NCI-H1694 (cell line): ENCODE measurements around the gene NEURL1.

Experiments used
- DNase-seq: peaks from one replicate; lab custom pipeline; 2025; lab: John Stamatoyannopoulos, UW

NEURL1 gene, protein sequence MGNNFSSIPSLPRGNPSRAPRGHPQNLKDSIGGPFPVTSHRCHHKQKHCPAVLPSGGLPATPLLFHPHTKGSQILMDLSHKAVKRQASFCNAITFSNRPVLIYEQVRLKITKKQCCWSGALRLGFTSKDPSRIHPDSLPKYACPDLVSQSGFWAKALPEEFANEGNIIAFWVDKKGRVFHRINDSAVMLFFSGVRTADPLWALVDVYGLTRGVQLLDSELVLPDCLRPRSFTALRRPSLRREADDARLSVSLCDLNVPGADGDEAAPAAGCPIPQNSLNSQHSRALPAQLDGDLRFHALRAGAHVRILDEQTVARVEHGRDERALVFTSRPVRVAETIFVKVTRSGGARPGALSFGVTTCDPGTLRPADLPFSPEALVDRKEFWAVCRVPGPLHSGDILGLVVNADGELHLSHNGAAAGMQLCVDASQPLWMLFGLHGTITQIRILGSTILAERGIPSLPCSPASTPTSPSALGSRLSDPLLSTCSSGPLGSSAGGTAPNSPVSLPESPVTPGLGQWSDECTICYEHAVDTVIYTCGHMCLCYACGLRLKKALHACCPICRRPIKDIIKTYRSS

DNA sequence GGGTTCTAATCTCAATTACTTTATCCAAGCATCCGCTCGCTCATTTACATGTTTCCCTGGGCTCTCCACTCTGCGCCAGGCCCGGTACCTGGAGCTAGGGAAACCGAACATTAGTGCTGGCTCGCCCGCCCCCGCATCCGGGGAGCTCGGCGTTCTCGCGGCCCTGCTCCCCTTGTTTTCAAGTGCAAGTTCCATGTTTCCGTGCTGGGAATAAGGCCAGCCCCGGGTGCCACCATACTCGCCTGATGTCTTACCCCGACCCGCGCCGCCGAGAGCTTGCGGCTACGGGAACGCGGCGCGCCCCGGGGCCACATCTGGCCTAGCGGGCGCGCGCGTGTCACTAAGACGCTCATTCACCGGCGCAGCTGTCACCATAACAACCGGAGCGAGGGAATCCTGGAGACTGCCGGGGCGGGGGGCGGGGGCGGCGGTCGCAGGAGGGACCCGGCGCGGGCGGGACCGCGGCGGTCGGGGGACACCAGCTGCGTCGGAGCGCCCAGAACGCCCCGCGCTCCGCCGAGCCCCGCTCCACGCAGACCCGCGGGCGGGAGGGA, at the start of gene NEURL1:
TSS of gene NEURL1 (plus strand) at position 344 of the 554 bp plus-strand sequence. CDS start 683 bp downstream, outside the sequence.
- no peak for DNase-seq

DNA sequence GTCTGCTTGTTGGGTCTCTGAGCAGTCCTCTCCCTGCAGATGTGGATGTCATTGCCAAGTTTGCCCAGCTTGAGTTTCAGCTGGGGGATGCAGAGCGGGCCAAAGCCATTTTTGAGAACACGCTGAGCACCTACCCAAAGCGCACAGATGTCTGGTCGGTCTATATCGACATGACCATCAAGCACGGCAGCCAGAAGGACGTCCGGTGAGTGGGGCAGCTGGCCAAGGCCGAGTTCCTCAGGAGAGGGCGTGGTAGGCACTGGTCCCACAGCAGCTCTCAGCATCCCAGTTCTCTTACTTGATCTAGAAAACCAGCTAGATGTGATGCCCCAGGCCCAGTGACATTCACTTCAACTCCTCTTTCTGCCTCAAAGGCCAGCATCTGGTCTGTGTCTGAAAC, 49.0 kb upstream of the NEURL1 start:
- DNase-seq, result no peak

DNA sequence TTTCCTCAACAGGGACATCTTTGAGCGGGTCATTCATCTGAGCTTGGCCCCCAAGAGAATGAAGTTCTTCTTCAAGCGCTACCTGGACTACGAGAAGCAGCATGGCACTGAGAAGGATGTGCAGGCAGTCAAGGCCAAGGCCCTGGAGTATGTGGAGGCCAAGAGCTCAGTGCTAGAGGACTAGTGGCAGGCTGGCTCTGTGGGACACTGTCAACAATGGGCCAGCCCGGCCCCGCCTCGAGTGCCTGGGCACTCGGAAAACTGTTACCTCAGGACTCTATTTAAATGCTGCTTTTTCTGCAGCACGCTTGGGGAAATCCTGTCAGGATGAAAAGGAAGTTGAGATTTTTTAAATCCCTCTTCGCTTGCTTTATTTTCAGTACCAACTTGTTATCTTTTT, 48.1 kb upstream of the NEURL1 start:
- DNase-seq, result no peak

DNA sequence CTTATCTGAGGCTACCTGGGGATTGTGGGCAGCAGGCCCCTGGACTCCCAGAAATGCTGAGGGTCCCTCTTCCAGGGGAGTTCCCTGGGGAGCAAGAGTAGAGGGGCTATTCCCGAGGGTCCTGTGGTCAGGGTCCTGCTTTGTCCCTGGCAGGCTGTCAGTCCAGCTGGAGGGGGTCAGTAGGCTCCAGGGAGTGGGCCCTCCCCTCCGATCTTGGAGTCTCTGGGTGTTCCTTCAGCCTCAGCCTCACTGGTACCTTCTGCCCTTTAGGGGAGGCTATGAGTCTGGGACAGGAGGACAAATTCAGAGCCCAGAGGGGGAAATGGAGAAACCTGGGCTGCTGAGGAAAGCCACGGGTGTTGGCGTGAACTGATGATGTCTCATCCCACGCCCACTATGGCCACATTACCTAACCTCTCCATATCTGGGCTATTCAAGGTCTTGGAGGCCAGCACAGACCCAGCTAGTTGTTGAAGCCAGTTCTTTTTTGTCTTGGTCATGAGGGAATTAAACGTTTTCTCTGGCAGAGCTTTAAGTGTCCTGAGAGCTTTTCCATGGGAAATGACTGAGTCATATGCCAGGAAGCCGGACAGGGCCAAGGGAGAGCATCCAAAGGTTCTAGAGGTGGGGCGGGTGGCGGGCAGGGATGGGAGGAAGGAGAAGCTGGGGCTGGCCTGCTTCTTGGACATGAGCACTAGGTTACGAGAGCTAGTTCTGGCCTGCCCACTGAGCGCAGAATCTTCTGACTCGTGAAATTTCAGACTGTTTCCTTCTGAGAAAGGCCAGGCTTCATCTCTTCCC, 47.5 kb upstream of the NEURL1 start:
- DNase-seq, result no peak

DNA sequence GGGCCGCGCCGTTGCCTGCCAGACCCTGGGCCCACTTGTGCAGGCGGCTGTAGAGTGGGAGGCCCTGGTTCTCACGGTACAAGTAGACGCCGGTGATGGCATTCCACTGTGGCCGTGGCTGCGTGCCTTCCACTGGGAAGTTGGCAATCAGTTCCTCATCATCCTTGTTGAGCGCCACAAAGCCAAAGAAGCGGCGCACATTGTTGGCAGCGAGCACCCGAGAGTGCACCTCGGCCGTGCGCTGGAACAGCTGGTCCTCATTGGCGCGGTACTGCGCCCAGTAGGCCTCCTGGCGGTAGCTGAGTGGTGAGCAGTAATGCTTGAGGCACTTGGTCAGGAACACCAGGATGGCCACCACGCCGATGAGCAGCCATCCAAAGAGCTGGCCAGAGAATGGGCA, 46.3 kb upstream of the NEURL1 start:
- no peak for DNase-seq

DNA sequence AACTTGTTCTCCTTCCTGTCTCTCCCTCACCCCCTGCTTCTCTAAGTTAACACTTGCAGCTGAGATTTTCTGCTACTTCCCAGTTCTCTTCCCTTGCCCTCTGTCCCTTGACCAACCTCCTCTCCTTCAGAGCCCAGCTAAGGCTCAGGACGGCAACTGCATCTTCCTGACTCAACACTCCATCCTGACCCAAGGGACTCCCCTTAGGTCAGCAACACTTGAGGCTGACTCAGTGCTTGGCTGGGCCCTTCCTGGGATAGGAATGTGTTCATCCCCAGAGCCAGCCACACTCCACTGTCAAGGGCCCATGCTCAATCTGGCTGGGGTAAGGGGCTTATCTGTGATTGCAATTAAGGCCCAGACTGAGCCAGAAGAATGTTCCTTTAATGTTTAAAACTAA, 44.8 kb upstream of the NEURL1 start:
- no peak for DNase-seq

DNA sequence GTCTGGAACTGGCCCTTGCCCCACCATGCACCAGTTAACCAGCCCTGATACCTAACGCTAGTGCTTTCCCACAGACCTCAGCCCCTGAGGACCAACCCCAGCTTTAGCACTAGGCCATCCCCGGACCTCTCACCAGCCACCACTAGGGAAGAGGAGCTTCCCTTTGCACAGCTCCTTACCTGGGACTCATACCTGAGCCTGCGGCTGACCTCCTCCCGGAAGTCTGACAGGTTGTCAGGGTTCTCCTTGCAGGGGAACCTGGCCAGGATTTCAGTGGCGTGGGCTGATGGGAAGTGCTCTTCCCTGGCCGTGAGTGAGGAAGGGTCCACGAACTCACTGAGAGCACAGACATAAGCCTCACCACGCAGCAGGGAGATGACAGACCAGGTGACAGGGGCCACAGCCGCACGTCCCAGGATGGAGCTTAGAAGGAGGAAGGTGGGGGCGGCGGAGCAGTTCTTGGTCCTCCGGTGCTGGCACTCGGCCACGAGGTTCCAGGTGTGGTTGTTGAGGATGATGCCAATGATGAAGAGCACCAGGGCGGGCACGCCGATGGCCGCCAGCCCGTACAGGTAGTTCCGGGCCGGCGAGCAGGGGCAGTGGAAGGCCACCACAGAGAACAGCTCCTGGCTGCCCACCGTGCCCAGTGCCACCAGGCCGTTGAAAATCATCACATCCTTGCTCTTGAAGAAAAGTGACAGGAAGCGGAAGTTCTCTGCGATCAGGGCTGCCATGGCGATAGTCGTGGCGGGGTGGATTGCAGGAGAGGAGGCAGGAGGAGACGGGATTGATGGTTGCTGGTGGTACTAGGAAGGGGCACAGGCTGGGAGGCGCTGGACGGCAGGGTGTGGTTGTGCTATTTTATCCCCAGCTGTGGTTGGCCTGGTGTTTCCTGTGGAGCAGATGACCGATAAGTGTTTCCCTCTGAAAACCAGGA, 44.0 kb upstream of the NEURL1 start:
- no peak for DNase-seq

DNA sequence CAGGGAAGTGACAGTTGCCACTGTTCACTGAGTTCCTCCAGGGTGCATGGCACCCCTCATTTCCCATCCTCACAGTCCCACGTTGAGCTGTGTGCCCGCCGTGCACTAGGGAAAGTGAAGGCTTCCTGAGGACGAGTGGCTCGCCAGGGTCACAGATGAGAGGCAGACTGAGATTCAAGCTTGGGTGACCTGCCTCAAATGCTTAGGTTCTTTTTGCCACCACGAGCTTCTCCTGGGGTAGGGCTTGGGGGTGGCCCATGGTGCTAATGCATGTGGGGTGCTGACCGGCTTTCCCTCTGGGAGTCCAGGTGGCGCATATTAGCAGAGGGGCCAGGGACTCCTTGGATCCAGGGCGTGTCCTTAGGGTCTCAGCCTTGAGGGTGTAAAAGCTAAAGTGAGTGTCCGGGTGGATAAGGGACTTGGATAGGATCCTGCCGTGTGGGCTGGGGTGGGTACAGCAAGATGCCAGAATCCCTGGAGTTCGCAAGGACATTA, 43.3 kb upstream of the NEURL1 start:
- no peak for DNase-seq

DNA sequence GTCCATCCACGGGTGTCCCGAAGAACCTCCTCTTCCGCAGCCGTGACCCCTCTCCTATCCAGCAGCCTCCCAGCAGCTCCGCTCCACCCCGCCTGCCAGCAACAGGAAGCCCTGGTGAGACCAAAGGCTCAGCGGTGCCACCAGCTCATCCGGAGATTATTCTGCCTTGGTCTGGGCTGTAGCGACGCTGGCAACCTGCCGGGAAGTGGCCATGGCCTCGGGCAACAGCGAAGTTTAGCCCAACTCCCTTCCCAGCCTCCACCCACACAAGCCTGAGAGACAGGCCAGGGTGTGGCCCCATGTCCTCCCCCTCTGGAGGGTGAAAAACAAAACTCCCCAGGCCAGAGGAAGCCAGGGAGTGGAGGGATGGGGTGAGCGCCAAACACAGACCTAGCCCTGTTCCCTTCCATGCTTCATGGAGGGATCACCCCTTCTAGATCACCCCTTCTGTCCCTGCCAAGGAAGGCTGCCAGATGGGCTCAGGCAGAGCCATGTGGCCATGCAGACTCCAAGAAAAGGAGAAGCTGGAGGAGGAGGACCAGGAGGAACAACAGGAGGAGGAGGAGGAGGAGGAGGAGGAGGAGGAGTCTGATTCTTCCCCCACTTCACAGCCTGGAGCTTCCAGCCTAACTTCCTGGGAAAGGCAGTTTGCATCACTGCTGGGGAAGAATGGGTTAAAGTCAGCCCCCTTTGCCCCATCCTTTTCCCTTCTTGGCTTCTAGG, 42.3 kb upstream of the NEURL1 start:
- DNase-seq, result no peak

DNA sequence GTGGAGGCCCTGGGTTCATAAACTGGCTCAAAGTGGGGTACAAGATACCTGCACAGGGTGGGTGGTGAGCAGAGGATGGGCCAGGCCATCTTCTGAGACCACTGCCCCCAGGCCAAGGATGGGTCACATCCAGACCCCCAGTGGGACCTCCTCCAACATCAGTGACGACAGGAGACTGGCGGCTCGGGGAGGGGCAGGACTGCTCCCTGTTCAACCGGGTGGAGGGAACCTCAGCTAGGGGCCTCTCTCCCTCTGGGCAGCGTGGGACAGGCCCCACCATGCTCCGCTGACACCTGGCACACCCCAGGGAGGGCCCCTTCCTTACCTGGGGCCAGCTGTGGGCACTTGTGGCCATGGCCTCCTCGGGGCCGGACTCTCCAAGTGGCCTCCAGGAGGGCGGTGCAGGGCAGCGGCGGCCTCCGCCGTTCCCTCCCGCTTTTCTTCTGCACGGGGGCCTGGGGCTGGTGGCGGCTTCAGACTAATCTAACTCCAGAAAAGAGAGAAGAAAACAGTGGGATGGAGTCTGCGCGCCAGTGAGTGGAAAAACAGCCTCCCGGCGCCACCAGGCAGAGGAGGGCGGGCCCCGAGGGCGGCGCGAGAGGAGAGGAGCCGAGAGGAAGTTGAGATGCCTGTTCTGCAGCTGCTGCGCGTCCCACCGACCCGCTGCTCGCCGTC, 41.5 kb upstream of the NEURL1 start, which contains the start of gene CALHM2:
TSS of gene CALHM2 (minus strand) at position 540 of the 675 bp plus-strand sequence. CDS start 2,429 bp downstream, outside the sequence.
- no peak for DNase-seq

DNA sequence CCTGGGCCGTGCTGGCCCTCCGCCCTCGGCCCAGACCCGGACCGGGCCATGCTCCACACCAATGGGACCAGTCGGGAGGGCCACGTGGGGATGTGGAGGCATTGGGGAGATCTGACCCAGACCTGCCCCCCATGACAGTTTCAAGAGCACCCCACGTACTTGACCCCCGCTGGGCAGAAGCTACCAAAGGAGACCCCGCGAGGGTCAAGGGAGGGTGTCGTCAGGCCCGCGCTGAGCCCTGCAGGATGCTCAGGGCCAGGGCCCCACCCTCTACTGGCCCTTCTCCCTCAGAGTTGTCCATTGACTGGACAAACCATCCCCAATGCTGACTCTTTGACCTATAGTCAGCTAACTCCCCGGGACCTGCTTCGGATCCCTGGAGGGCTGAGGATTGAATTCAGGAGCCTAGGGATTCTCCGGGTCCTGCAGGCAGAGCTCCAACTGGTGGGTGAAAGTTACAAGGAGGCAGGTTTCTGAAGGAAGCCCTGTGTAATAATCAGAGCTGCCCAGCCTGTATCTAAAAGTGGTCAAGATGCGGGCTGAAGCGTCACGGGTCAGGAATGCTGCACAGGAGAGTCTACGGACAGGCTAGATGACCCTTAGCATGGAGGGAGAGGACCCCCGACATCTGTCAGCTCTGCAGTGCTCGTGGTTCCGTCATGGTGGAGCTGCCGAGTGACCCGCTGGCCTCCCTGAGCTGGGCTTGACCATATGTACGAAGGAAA, 40.8 kb upstream of the NEURL1 start:
- DNase-seq, result no peak

DNA sequence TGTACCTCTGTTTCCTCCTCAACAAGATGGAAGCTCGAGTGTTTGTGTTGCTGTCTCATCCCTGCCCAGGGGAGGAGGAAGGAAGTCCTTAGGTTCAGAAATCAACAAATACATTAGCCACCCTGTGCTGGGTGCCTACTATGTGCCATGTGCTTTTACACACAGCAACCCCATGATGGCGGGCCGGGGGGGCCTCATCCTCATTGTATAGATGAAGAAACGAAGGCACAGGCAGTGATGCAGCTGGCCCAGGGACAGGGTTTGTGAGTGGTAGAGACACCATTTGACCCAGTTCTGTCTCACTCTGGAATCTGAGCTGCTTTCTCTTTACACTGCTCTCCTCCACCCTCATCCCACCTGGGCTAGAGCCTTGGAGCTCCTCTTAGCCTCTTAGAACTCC, 39.5 kb upstream of the NEURL1 start:
- no peak for DNase-seq

DNA sequence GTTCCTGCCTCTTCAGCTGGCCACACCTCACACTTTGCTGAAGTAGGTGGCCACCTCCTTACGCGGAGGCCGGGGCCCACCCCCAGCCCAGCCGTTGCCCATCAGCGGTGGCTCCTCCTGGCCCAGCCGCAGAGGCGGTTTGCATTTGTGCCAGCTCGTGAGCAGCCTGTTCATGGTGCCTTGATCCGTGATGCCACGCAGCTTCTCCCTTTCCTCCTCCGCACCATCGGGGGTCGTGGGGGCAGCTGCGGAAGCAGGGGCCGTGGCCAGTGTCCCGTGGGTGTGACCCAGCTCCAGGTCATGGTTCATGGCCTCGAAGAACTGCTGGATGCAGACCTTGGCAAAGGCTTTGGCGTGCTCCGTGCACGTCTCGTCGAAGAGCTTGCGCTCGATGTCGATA, 38.3 kb upstream of the NEURL1 start:
- no peak for DNase-seq

DNA sequence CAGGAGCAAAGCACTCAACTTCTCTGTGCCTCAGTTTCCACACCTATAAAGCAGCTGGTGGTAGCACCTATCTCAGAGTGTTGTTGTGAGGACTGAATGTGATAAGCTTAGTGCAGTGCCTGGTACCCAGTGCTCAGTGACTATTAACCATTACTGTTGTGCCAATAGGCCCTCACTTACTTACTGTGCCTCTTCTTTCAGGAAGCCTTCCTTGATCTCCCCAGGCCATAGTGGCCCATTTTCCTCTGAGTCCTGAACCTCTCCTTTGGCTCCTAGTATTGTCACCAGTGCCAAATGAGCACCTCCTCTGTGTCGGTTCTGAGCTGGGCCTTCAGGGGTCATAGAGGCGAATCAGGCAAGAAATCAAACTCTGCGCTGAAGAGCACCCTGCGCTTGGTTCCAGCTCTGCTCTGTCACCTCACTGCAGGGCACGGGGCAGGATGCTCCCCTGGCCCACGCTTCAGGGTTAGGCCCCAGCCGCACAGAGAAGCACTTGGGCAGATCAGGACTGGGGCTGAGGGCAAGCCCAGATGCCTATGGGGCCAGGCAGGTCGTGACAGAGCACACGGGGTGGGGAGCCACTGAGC, 37.3 kb upstream of the NEURL1 start:
- no peak for DNase-seq

DNA sequence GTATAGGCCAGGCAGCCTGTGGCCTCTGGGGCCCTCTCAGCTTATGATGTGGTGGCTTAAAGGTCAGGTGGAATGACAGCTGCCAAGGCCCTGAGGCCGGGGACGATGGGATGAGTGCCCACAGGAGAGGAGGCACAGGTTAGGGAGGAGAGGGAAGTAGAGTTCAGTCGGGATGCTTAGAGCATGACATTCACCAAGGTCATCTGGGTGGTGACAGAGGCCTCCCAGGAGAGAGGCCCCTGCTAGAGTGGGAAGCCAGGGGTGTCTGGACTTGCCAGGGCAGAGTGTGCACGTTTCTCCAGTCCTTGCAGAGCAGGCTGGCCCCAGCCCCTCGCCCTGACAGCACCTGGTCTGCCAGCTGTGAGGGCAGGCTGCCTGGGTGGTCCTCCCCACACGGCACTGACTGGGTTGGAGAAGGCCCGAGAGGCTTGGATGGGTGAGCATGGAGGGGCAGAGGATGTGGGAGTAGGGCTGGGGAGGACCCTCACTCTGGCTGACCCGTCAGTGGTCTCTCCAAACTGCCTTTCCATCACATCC, 36.3 kb upstream of the NEURL1 start:
- DNase-seq, result no peak

DNA sequence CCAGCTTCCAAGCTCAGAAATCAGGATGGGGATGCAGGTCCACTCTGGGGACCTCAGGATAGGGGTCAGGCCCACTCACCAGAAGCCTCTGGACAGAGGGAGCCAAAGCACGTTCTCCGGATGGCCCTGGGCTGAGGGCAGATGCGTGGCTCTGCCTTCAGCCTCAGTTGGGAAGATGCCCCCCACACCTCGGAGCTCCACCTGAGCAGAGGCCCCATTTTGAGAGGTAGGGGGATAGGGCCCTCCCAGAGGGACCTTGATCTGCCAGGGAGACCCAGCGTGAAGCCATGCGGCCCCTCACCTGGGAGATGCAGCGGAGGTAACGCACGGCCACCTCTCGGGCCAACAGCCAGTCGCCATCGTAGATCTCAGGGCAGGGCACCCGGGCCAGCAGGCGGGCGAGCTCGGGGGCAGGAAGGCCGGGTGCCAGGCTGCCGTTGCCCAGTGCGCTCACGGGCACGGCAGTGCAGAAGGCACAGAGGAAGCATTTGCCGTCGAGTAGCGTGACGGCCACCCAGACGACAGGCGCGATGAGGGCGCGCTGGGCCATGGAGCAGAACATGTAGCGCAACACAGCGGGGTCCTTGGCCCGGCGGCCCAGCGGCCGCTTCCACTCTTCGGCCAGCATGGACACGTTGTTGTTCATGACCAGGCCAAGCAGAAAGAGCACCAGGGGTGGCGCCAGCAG, 35.5 kb upstream of the NEURL1 start:
- DNase-seq, result no peak

DNA sequence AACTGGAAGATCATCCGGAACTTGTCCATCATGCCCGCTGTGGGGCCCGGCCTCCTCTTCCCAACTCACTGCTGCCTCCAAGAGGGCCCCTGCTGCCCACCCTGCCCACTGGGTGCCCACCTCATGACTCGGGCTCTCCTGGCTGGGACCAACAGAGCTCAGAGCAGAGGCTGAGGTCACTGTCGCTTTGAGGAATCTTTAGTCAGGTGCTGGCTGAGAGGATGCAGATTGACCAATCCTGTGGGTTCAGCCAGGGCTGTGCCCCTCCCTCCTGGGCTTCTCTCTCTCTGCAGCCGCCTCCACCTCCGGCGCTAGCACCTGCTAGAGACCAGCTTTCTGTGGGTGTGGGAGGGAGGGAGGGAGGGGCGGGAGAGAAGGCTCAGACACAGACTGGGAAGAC, 34.8 kb upstream of the NEURL1 start, which contains the start of gene CALHM1:
TSS of gene CALHM1 (minus strand) at position 181 of the 400 bp plus-strand sequence. CDS start at position 32, 149 bp downstream.
- DNase-seq, result no peak

DNA sequence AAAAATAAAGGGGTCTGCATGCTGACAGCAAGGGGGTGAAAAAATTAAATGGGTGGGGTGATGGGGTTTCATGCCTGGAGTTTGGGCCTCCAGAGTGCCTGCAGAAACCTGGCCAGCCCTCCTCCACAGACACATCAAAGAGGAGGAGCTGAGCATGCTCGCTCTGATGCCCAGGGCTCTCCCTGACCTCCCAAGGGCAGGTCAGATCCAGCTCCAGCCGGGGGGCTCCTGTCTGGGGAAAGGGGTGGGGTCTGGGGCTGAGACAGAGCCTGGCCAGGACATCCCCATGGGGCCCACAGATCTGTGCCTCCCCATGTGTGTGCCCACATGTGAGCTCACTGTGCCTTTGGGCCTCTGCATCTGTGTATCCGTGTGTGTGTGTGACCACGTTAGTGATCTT, 33.9 kb upstream of the NEURL1 start:
- no peak for DNase-seq
